GM21576 (cell line): ENCODE results near the gene APAF1.

Experiments
- ATAC-seq: cut with Tn5 transposase; IDR thresholded peaks from one replicate; pipeline ENCODE4 v1.9.1; 2021; ENCODE audit warnings: mild to moderate bottlenecking, moderate library complexity; ENCODE audit not compliant: unreplicated experiment

APAF1 gene

DNA sequence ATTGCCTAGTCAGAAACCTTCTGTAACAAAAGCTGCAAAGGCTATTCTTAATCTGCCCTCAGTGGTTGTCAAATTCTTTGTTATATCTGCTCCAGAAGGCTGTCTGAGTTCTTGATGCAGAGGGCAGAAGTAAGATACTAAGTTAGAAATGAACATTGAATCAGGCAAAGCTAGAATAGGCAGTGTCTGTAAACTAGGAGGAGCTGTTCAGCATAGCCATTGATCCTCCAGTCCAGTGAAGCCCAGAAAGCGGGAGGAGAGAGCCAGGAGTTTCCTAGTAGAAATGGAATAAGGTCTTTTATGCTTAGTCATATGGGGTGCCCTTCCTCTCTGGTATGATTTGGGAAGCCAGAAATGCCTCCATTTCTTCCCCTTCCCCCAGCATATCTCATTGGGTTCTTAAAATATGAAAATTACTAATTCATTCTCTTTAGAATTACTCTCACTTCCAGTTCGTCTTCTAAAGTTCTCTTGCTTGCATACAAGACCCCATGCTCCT, 76.2 kb downstream of the APAF1 start:
- ATAC-seq = no peak

DNA sequence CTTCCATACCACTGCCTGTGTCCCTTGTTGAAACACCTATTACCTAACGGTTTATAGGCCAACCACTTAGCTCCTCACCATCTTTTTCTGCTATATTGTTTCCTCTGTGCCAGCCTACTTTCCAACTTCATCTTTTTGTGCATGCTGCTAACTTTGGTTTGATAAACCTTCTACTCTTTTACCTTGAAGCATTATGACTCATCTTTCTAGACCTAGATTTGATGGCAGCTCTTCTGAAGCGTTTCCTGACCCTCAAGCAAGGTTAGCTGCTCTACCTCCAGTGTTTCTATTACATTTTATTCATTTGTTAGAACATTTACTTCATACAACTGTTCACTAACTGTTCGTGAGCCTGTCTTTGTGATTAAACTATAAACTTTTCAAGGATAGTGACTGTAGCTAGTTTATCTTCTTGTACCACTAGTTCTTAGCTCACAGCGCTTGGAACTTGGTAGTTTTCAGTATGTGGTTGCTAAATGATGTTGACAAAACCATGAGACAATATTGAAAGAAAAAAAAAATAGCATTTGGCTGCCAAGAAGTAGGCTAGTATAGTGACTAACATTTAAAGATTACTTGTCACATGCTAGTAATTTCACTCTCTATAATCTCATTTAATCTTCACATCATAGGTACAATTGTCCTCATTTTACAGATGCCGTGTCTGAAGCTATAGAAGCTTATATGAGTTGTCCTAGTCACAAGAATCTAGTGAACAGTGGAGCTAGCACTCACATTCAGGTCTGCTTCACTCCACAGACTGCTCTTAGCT, 79.5 kb downstream of the APAF1 start:
- ATAC-seq = no peak

DNA sequence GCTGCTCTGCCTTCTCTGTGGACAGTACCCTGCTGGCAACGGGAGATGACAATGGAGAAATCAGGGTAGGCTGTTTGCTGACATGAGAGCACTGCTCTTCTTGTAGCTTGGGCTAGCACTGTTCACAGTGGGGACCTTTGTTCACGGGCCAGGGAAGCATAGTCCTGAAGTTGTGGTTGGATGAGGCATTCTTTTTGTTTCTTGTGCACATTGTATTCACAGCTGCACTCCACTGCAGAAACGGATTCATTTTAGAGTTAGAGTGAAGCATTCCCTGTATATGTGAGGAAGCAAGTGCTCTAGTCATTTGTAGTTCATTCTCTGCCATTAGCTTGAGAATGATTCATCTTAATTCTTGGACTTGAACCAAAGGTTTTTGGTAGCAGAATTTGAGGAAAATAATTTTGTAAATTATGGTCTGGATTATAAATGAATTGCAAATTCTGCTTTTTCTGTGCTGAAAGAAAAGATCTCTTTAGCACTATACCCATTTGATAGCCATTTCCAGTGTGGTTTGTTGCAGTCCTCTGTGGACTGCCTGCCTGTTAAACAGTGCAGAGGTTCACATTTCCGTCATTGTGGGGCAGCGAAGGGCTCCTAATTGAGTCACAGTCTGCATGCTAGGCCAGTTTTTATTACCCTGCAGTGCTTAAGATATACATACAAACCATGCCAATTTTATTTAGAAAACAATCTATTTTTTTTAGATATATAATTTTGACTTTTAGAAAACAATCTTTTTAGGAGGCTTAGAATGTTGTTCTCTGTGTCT, 80.6 kb downstream of the APAF1 start:
- no peak for ATAC-seq

DNA sequence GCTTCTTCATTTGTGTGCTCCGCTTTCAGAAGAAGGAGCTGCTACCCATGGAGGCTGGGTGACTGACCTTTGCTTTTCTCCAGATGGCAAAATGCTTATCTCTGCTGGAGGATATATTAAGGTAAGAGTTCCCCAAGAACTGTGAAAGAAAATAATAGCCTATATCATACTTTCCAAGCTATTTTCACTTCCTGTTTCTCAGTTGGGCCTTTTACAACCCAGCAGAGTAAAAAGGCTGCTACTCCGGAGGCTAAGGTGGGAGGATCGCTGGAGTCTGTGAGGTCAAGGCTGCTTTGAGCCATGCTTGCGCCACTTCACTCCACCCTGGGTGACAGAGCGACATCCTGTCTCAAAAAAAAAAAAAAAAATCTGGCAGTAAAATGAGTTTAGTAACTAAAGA, 82.1 kb downstream of the APAF1 start:
- ATAC-seq = no peak

DNA sequence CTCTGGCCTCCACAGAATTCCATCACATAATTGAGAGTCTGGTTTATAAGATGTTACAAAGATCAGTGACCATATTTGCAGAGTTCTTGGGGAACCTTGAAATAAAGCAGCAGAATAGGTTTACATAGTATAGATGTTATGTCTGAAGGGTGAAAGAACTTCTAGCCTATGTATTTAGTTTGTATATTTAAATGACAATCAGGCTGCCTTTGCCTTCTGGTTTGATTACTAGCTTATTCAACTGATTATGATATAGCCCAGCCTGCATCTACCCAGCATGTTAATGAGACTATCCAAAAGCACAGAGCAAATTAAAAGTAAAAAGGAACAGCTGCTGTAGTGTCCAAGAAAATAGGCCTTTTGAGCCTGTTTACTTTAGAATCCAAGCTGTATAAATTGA, 85.3 kb downstream of the APAF1 start:
- ATAC-seq = no peak

DNA sequence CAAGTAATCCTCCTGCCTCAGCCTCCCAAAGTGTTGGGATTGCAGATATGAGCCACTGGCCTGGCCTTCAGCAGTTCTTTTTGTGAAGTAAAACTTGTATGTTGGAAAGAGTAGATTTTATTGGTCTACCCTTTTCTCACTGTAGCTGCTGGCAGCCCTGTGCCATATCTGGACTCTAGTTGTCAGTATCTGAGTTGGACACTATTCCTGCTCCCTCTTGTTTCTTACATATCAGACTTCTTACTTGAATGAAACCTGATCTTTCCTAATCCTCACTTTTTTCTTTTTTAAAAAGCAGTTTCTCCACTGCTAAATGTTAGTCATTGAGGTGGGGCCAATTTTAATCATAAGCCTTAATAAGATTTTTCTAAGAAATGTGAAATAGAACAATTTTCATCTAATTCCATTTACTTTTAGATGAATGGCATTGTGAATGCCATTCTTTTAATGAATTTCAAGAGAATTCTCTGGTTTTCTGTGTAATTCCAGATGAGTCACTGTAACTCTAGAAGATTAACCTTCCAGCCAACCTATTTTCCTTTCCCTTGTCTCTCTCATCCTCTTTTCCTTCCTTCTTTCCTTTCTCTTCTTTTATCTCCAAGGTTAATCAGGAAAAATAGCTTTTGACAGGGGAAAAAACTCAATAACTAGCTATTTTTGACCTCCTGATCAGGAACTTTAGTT, 88.7 kb downstream of the APAF1 start:
- ATAC-seq = no peak

DNA sequence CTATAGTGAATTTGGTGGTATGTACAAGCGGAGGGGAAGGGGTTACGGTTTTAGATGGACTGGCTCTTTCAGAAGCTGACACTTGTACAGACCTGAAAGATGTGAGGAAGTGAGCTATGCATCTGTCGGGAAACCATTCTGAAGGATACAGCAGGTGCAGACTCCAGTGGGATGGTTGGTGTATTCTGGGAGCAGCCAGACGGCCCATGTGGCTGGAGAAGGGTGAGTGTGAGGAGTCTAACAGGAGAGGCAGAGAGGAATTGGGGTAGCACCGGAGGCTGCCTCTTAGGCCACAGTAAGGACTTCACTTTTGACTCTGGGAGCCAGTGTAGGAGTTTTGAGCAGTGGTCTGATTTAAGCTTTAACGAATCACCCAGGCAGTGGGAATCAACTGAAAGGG, 90.7 kb downstream of the APAF1 start:
- no peak for ATAC-seq

DNA sequence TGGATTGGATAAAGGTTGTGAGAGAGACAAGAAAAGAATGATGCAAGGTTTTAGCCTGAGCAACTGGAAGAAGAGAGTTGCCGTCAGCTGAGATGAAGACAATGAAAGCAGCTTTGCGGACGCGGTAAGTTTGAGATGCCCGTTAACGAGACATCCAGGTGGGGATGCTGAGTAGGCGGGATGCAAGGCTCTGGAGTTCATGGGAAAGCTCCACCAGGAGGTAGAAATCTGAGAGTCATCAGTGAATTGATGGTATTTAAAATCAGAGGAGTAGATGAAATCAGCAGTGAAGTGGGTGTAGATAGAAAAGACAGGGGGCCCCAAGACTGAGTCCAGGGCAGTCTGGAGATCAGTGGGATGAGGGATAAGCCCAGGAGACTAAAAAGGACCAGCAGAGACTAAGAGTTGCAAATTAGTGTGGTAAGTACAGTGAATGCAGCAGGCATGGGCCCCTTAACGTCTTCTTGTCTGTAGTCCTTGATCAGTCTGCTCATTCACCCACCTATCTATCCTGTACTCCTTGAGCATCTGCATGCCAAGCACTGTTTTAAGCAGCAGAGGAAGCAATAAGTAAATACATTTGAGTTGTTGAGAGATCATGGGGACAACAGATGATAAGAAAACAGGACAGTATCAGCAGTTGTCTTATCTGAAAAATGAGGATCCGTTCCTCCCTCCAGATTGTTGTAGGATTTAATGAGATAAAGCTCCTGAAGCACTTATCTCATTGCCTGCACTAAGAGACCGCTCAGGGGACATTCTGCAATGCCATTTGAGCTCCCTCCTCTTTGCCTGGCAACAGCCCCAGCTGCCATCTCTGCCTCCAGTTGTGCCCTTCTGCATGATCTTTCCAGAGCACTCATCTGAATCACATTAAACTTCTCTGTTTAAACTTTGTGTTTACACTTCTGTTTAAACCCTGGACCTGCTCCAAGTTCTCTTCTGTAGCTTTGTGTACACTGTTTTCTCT, 91.5 kb downstream of the APAF1 start:
- ATAC-seq = no peak

DNA sequence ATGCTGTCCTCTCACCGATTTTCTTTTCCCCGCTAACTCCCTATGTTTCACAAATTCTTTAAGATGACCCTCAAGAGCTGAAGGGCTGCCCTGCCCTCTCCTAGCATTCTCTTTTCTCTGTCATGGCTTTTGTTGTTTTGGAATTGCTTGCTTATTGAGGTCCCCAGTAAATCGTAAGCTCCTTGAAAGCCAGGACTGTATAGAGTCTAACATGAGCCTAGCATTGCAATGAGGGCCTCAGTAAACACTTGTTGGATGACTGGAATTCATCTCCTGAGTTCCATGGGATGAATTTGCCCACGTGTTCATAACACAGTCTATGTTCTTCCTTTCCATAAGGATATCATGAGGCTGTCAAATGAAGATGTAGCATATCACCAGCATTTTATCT, 92.2 kb downstream of the APAF1 start:
- no peak for ATAC-seq

DNA sequence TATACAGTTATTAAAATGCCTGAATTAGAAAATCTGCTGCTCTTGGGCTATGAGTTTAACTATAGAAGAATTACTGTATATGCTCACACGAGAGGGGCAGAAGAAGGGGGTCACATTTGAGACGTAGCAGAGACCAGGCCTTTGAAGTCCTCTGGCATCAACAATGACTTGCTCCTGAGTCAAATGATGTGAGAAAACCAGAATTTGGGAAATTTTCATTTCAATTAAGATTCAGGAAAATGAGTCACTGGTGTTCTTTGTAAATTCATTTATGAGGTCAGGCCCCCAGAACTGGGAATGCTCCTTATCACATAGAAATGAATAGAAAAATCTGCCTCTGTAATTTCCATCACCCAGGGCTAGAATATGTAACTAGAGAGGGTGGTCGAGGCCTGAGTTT, 92.9 kb downstream of the APAF1 start:
- no peak for ATAC-seq

DNA sequence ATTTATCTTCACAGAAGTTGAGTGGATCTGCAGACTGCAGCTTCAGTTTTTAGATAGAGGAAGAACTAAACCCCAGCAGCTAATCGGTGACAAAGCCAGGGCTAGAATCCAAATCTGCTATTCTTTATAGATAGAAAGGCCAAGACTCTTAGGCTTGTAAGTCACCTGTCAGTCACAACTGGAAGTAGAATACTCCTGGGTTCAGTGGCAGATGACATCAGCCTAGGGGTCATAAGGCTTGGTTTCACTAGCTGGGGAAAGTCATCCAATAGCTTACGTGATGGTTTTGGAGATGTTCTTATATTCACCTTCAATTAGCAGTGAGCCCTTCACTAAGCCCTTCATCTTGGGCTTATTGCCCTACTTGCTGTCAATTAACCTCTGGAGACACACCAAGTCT, 93.4 kb downstream of the APAF1 start:
- ATAC-seq = no peak

DNA sequence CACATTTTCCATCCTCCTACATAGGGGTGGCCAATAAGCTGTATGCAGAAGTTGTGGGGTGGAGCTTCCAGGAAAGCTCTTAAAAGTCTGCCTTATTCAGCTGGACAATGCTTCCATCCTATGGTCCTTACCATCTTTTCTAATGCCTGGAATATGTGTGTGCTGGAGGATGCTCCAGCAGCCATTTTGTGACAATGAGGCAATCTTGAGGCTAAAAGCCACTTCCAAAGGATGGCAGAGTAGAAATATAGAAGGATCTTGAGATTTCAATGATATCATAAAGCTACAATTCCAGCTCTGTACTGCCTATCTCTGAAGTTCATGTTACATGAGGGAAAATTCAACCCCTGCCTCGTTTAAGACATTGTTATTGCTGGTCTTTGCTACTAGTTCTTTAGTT, 95.7 kb downstream of the APAF1 start:
- ATAC-seq = no peak

DNA sequence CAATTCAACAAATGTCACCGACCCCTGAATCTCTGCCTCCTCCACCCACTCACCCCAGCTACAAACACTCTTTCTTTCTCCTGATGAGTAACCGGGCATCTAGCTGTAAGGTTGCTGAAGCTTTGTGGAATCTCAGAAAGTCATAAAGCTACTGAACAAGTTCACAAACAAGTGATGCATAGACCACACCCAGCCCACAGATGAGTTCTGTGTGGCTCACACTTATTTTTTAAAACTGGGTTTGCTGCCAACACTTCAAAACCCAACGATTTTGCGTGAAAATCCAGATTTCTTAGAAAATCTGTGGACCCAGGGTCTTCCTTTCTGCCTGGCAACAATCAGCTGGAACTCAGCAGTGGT, 96.1 kb downstream of the APAF1 start:
- no peak for ATAC-seq

DNA sequence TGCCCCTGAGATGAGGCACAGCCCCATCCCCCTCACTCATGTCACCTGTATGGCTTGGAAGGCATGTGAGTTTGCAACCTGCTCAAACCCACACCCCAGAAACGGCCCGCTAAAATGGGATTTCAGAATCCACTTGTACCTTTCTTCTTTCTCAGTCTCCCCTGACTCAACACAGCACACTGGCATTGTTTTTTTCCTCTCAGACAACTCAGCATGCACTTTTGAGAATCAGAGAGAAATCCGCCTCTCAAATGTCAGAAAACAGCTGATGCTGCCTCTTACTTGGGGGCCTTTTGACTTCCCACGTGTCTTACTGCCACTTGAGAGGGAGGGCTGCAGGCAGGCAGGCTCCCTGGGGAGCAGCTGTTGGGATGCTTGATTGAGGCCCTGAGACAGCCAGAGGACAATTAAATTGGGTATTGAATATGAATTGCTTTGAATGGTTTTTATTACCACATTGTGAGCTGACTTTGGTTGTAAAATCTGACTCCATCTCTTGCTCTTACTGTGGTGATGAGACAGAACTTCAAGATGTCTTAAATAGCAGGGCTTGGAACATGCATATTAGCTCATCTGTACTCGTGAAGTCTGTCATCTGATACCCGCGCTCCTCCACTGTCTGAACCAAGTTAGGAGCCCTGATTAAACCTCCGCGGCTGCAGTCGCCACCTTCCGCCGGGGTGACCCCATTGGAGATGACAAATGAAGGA, 96.6 kb downstream of the APAF1 start:
- ATAC-seq = no peak

DNA sequence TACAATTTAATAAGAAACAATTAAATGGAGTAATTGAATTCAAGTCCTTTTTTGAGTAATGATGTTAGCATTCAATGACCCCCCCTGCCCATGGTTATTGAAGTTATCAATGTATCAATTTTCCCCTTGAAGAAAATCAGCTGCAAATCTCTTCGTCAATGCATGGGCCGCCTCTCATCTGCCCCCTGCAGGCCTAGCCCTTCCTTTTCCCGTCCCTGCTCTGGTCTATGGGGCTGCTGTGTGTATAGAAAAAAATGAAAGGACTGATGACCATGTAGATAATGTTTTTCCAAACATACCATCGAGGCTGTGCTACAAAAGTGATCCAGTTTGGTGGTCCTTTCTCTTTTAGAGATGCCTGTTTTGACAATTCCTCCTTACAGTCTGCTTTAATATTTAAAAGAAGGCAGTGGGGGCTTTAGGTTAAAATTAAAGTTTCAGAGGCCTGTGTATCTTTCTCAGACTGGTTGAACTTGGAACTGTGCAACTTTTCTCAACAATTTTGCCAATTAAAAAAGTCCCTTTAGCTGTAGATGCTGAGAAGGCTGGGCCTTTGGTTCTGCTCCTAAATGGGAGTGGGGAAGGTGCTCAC, 98.4 kb downstream of the APAF1 start:
- no peak for ATAC-seq

DNA sequence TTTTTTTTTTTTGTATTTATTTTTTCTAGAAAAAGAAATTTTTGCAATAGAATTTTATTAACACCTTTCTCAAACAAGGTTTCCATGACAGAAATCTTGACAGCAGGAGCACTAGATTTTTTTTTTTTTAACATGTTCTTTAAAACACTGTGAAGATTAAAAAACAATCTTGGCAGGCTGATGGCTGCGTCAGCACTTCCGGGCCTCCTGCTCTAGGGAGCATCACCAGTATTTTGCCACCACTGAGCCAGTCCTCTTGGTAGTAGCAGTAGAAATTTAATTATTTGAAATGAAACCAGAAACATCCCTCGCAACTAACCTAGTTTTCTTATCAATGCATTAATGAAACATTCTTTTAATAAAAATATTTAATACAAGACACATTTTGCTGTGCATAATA, 99.6 kb downstream of the APAF1 start:
- no peak for ATAC-seq

DNA sequence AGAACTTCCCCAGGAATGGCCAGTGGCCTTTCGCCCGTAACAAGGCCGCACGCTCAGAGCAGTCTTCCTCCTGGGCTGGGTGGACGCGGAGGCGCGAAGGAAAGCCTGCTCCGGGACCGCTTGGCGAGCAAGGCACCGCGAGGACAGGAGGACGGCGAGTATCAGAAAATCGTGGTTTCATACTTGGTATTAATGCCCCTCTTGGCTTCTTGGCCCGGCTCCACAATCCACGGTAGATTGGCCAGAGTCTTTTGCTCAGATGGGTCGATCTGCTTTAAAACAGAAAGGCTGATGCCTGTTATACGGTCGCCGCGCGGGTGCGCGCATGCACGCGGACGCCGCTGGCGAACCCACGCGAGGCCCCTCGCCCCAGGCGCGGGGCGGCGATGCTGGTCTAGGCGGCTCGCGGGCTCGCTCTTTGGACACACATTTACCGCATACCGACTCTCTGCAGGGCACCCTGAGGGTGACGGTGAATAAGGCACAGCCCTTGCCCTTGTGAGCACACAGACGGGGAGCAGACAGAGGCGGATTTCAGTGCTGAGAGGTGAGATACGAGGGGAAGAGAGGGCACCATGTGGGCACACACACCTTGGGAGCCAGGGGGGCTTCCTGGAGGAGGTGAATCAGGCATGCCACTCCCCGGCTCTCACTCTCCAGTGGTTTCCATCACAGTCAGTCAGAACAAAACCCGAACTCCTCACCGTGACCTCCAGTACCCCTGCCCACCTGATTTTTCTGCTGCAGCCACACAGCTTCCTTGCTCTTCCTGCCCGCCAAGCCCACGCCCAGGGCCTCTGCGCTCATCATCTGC, 100.7 kb downstream of the APAF1 start:
- peak; percentile 49 for ATAC-seq

DNA sequence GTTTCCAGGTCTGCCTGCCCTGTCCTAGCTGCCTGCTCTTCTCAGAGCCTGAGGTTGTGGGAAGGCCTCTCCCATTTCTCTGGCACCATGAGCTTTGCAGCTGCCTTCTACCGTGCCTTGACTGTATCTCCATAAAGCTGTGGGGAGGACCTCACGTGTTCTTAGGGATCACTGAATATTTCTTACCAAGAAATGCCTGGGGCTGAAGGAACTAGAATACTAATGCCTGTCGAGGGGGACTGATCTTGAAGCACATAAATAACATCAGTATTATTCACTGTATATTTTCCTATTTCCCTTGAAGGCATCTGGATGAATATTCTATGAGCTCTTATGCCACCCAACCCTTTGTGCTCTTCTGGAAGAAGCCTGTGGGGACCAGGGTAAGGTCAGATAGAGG, 103.4 kb downstream of the APAF1 start:
- ATAC-seq = no peak

DNA sequence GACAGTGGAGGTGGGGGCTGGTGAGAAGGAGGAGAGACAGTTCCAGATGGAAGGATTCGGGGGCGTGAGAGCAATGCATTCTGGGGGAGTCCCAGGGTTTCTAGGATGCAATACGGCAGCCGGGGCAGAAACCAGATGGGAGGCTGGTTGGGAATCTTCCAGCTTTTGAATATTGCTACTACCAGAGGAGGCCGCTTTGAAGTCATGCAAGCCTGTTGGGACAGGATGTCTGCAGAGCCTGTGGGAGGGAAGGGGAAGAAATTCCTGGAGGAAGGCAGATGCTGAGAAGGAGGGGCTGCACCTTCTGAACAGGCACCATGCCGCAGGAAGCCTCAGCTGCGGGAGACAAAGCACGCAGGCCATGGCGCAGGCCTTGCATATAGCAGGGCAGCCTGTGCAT, 105.4 kb downstream of the APAF1 start:
- no peak for ATAC-seq
